OCI-LY7 (cell line): ENCODE measurements around the gene DPM2. TPM values are rescaled to one million over a fixed set of nuclear protein-coding genes. Genes with fewer than 3 reads are reported as not detected.

Experiments
- BruUV-seq: library from RNA; stranded (reverse); fragments of 400-500 nt; replicated peaks from 2 replicates; lab custom pipeline; 2021; lab: Mats Ljungman, UMichigan
- CTCF ChIA-PET: fragments of 300-600 bp; sonication (Branson Sonifier 250); formaldehyde crosslinking; loops from one replicate; lab custom pipeline; 2022; ENCODE audit warnings: antibody characterized with exemption; ENCODE audit not compliant: unreplicated experiment; lab: Charles Lee
- POLR2A ChIA-PET: fragments of 300-600 bp; sonication (Branson Sonifier 250); formaldehyde crosslinking; loops from one replicate; lab custom pipeline; 2022; ENCODE audit warnings: antibody characterized with exemption; lab: Charles Lee
- DNase-seq: peaks from one replicate; pipeline ENCODE4 v3.0.0-alpha.2; 2015; ENCODE audit warnings: low spot score
- H2AFZ ChIP-seq: fragments of 200-600 bp; sonication (generic), shearing (Covaris generic); 2 replicates; pipeline ENCODE4 v1.6.1; 2014; ENCODE audit warnings: mild to moderate bottlenecking, antibody characterized with exemption, low read length, moderate library complexity
- H3K27ac ChIP-seq: fragments of 200-600 bp; sonication (generic); 2 replicates; pipeline ENCODE4 v1.5.1; 2014; ENCODE audit warnings: mixed run types, low read depth, mild to moderate bottlenecking, moderate library complexity, low read length, inconsistent platforms; ENCODE audit not compliant: poor library complexity, severe bottlenecking
- H3K36me3 ChIP-seq: fragments of 200-600 bp; sonication (generic); 2 replicates; pipeline ENCODE4 v1.6.1; 2014; ENCODE audit warnings: mild to moderate bottlenecking, antibody characterized with exemption, low read length, moderate library complexity, mixed read lengths; ENCODE audit not compliant: insufficient read depth
- H3K4me1 ChIP-seq: fragments of 200-600 bp; sonication (generic); 2 replicates; pipeline ENCODE4 v1.5.1; 2014; ENCODE audit warnings: mild to moderate bottlenecking, low read length; ENCODE audit not compliant: insufficient read depth, poor library complexity, severe bottlenecking
- H3K4me2 ChIP-seq: fragments of 200-600 bp; sonication (generic); 2 replicates; pipeline ENCODE4 v1.6.1; 2014; ENCODE audit warnings: mild to moderate bottlenecking, low read length
- H3K4me3 ChIP-seq: fragments of 200-600 bp; sonication (generic); 2 replicates; pipeline ENCODE4 v1.5.1; 2014; ENCODE audit warnings: mild to moderate bottlenecking, low read depth, low read length; ENCODE audit not compliant: poor library complexity, severe bottlenecking
- H3K79me2 ChIP-seq: fragments of 200-600 bp; sonication (generic); 2 replicates; pipeline ENCODE4 v1.6.1; 2016; ENCODE audit warnings: low read depth, mild to moderate bottlenecking, low read length, moderate library complexity, mixed read lengths; ENCODE audit not compliant: insufficient read depth
- H3K9me2 ChIP-seq: fragments of 200-600 bp; sonication (generic); 2 replicates; pipeline ENCODE4 v1.6.1; 2016; ENCODE audit warnings: mild to moderate bottlenecking, low read length, mixed read lengths; ENCODE audit not compliant: insufficient read depth
- H3K9me3 ChIP-seq: fragments of 200-600 bp; sonication (generic); 2 replicates; pipeline ENCODE4 v1.6.1; 2014; ENCODE audit warnings: mild to moderate bottlenecking, mixed run types, low read length, mixed read lengths
- H4K20me1 ChIP-seq: fragments of 200-600 bp; sonication (generic); 2 replicates; pipeline ENCODE4 v1.6.1; 2014; ENCODE audit warnings: mild to moderate bottlenecking, antibody characterized with exemption, low read length, moderate library complexity, mixed read lengths; ENCODE audit not compliant: insufficient read depth
- CTCF ChIP-seq: fragments of 200-600 bp; sonication (generic); conservative IDR thresholded peaks from 2 replicates; pipeline ENCODE4 v1.5.1; 2014; ENCODE audit warnings: mild to moderate bottlenecking, antibody characterized with exemption, low read length, moderate library complexity, mixed read lengths
- EZH2phosphoT487 ChIP-seq: fragments of 200-600 bp; sonication (generic); IDR thresholded peaks from 2 replicates; pipeline ENCODE4 v1.6.1; 2018; ENCODE audit warnings: low read depth, borderline replicate concordance, mild to moderate bottlenecking, mixed run types, antibody characterized with exemption, low read length, moderate library complexity, mixed read lengths
- intact Hi-C: fragments of 100-400 bp; cut with micrococcal nuclease; formaldehyde crosslinking; loops from one replicate; pipeline ENCODE4 v1.10.0; 2022; ENCODE audit not compliant: unreplicated experiment
- total RNA-seq, 2 experiments: library from RNA; depleted of rRNA in 1 of 2; stranded (reverse); fragments of >200 nt in 1 of 2; shearing (Covaris generic) in 1 of 2; gene quantifications; 2 replicates each; pipeline ENCODE4 v1.2.3, GENCODE V29; 2014 to 2022

The DPM2 gene
- total RNA-seq, 2 experiments from 2014 or later: 49.7 to 50.7 TPM

- H3K4me3 ChIP-seq: no peak overlapping the region
- no TSS peak for BruUV-seq
- CTCF ChIA-PET: no interaction called here
- no peak for DNase-seq
- POLR2A ChIA-PET: interaction anchor here (1.0 kb wide), 1 partner anchor 13 kb away, joined by 4 read pairs; no protein-coding TSS in a partner anchor
- no peaks in the 10 kb centered on the region for H3K9me2 ChIP-seq
- intact Hi-C loops: no loop called here
- H3K36me3 ChIP-seq: peaks cover 65% of the 10 kb centered on the region
- H3K9me3 ChIP-seq: no peaks in the 10 kb centered on the region; the same call in 1 of the 2 replicates
- no peak overlapping the region for H3K4me2 ChIP-seq
- TF ChIP-seq EZH2phosphoT487 (no peak), CTCF (no peak)
- no peak overlapping the region for H2AFZ ChIP-seq
- 0 out of 2 replicates have a peak, but pooled peaks cover 4% of the 10 kb centered on the region for H4K20me1 ChIP-seq
- H3K79me2 ChIP-seq: peaks cover 99% of the 10 kb centered on the region
- peaks cover 55% of the 10 kb centered on the region for H3K4me1 ChIP-seq
- no peak overlapping the region for H3K27ac ChIP-seq
Measured at GRCh38 chr9:127961613-127962155, 24.0 kb upstream of the DPM2 start.

- Histone ChIP-seq H3K79me2 (peaks cover 98% of the 10 kb centered on the region), H3K4me2 (no peak overlapping the region), H3K9me3 (no peaks in the 10 kb centered on the region; the same call in 1 of the 2 replicates), H3K4me1 (peaks cover 52% of the 10 kb centered on the region), H4K20me1 (0 out of 2 replicates have a peak, but pooled peaks cover 4% of the 10 kb centered on the region), H3K9me2 (no peaks in the 10 kb centered on the region), H3K4me3 (no peak overlapping the region), H2AFZ (no peak overlapping the region), H3K27ac (no peak overlapping the region), H3K36me3 (peaks cover 65% of the 10 kb centered on the region)
- intact Hi-C loops: no loop called here
- TF ChIP-seq CTCF (no peak), EZH2phosphoT487 (no peak)
- ChIA-PET POLR2A (interaction anchor here (0.7 to 1.0 kb wide), 4 partner anchors 10 to 111 kb away, joined by 3 to 4 read pairs (median 3); no protein-coding TSS in a partner anchor), CTCF (no interaction called here)
- no peak for DNase-seq
- BruUV-seq: no TSS peak
Measured at GRCh38 chr9:127961155-127961490, 23.5 kb upstream of the DPM2 start.

GRCh38 chr9:127960410-127961154 is 22.9 kb upstream of the DPM2 start:
- Histone ChIP-seq H3K9me3 (no peaks in the 10 kb centered on the region; the same call in 1 of the 2 replicates), H3K4me1 (peaks cover 52% of the 10 kb centered on the region), H3K27ac (peak overlapping the region; percentile 5), H3K36me3 (peaks cover 65% of the 10 kb centered on the region), H4K20me1 (0 out of 2 replicates have a peak, but pooled peaks cover 4% of the 10 kb centered on the region), H3K79me2 (peaks cover 98% of the 10 kb centered on the region), H3K4me3 (no peak overlapping the region), H3K9me2 (no peaks in the 10 kb centered on the region), H3K4me2 (no peak overlapping the region), H2AFZ (no peak overlapping the region)
- DNase-seq: no peak
- BruUV-seq: no TSS peak
- ChIA-PET CTCF (no interaction called here), POLR2A (interaction anchor here (0.7 to 1.0 kb wide), 3 partner anchors 11 to 111 kb away, joined by 3 read pairs; no protein-coding TSS in a partner anchor)
- intact Hi-C loops: no loop called here
- TF ChIP-seq CTCF (no peak), EZH2phosphoT487 (no peak)
